A549 (cell line): ENCODE measurements around the gene RALGAPA1. TPM values are rescaled to one million over a fixed set of nuclear protein-coding genes. Genes with fewer than 3 reads are reported as not detected.

ENCODE experiments used
- ATAC-seq, 2 experiments: fragments of 200-7000 bp in 1 of 2; fragments of >200 bp in 1 of 2; cut with Nextera tagmentation in 1 of 2; cut with Tn5 transposase in 1 of 2; 3 replicates each; pipeline versions ENCODE4 v1.8.0 to v1.9.1; 2018 to 2020; ENCODE audit warnings: mild to moderate bottlenecking in 1 of 2, moderate library complexity in 1 of 2
- CTCF ChIA-PET: fragments of 300-600 bp; sonication (Branson Sonifier 250); formaldehyde crosslinking; extraction: SDS; loops from one replicate; lab custom pipeline; 2021; ENCODE audit warnings: antibody characterized with exemption, inconsistent platforms; lab: Yijun Ruan, JAX
- POLR2A ChIA-PET: fragments of 350-600 bp; formaldehyde crosslinking; extraction: SDS; loops from one replicate; lab custom pipeline; 2021; ENCODE audit warnings: antibody characterized with exemption, inconsistent platforms; lab: Yijun Ruan, JAX
- DNase-seq, 2 experiments: peaks; one replicate each; pipeline versions ENCODE4 v3.0.0 to v3.0.0-alpha.2; 2011 to 2016; ENCODE audit warnings: low read depth in 1 of 2, low spot score in 1 of 2
- FAIRE-seq: peaks from 2 replicates; lab custom pipeline; 2011; peaks lifted over from hg19 to GRCh38; lab: Jason Lieb, UNC
- H3K27ac ChIP-seq, 2 experiments: fragments of >200 bp; sonication (Bioruptor Twin); formaldehyde crosslinking; 3 replicates each; pipeline ENCODE4 v1.5.1; 2016 to 2017
- H3K4me1 ChIP-seq: fragments of >200 bp; sonication (Bioruptor Twin); formaldehyde crosslinking; 3 replicates; pipeline ENCODE4 v1.6.1; 2016
- H3K4me2 ChIP-seq: fragments of >200 bp; sonication (Bioruptor Twin); formaldehyde crosslinking; 3 replicates; pipeline ENCODE4 v1.6.1; 2016
- H3K4me3 ChIP-seq: fragments of >200 bp; sonication (Bioruptor Twin); formaldehyde crosslinking; 3 replicates; pipeline ENCODE4 v1.5.1; 2016
- H3K9me3 ChIP-seq: fragments of >200 bp; sonication (Bioruptor Twin); formaldehyde crosslinking; 3 replicates; pipeline ENCODE4 v1.6.1; 2016
- ATOH8 ChIP-seq: fragments of 250-450 bp; sonication (Bioruptor Pico); IDR thresholded peaks from 2 replicates; pipeline ENCODE4 v1.5.0; 2020; ENCODE audit warnings: low read depth, mild to moderate bottlenecking, moderate library complexity
- BHLHE40 ChIP-seq: IDR thresholded peaks from 2 replicates; pipeline ENCODE4 v1.6.1; 2012; ENCODE audit warnings: low read depth, low read length, inconsistent platforms
- CEBPB ChIP-seq, 2 experiments: fragments of >200 bp in 1 of 2; sonication (Bioruptor Twin) in 1 of 2; formaldehyde crosslinking in 1 of 2; IDR thresholded peaks; 2 replicates each; pipeline ENCODE4 v1.6.1; 2012 to 2016
- CHD2 ChIP-seq: fragments of 150-350 bp; IDR thresholded peaks from 2 replicates; pipeline ENCODE4 v1.6.1; 2014; ENCODE audit warnings: low read length; ENCODE audit not compliant: partially characterized antibody
- CTCF ChIP-seq: fragments of >200 bp; sonication (Bioruptor Twin); formaldehyde crosslinking; IDR thresholded peaks from 3 replicates; pipeline ENCODE4 v1.5.1; 2016
- E2F6 ChIP-seq: IDR thresholded peaks from 2 replicates; pipeline ENCODE4 v1.6.1; 2012; ENCODE audit warnings: low read depth, borderline replicate concordance
- EHMT2 ChIP-seq: fragments of 200-600 bp; sonication (generic); IDR thresholded peaks from 2 replicates; pipeline ENCODE4 v1.6.1; 2016; ENCODE audit warnings: antibody characterized with exemption, low read depth, mild to moderate bottlenecking, moderate library complexity
- ESRRA ChIP-seq: fragments of 150-350 bp; IDR thresholded peaks from 2 replicates; pipeline ENCODE4 v1.6.1; 2014; ENCODE audit warnings: mild to moderate bottlenecking, low read length, borderline replicate concordance
- GATA3 ChIP-seq: IDR thresholded peaks from 2 replicates; pipeline ENCODE4 v1.6.1; 2012; ENCODE audit warnings: borderline replicate concordance
- HEYL ChIP-seq: fragments of 250-450 bp; sonication (Bioruptor Pico); IDR thresholded peaks from 2 replicates; pipeline ENCODE4 v1.8.0; 2021; ENCODE audit warnings: mild to moderate bottlenecking, moderate library complexity
- HOXA7 ChIP-seq: fragments of 250-450 bp; sonication (Bioruptor Pico); IDR thresholded peaks from 2 replicates; pipeline ENCODE4 v1.5.0; 2020; ENCODE audit warnings: mild to moderate bottlenecking, moderate library complexity
- KDM1A ChIP-seq: fragments of 200-600 bp; sonication (generic); IDR thresholded peaks from 2 replicates; pipeline ENCODE4 v1.6.1; 2016; ENCODE audit warnings: low read depth, mild to moderate bottlenecking
- MAFK ChIP-seq: fragments of 450-650 bp; IDR thresholded peaks from 2 replicates; pipeline ENCODE4 v1.6.1; 2014; ENCODE audit not compliant: partially characterized antibody
- NPAS2 ChIP-seq: fragments of 250-450 bp; sonication (Bioruptor Pico); IDR thresholded peaks from 2 replicates; pipeline ENCODE4 v1.8.0; 2022; ENCODE audit warnings: mild to moderate bottlenecking, moderate library complexity, borderline replicate concordance
- PHF8 ChIP-seq: fragments of 200-600 bp; sonication (generic); IDR thresholded peaks from 2 replicates; pipeline ENCODE4 v1.6.1; 2016; ENCODE audit warnings: low read depth, mild to moderate bottlenecking, antibody characterized with exemption, moderate library complexity, borderline replicate concordance
- POLR2A ChIP-seq: IDR thresholded peaks from 2 replicates; pipeline ENCODE4 v1.6.1; 2012; ENCODE audit warnings: mild to moderate bottlenecking, low read length
- RFX5 ChIP-seq: fragments of 450-650 bp; IDR thresholded peaks from 2 replicates; pipeline ENCODE4 v1.7.1; 2014; ENCODE audit warnings: antibody characterized with exemption, mild to moderate bottlenecking, moderate library complexity
- SMC3 ChIP-seq: fragments of >200 bp; sonication (Bioruptor Twin); formaldehyde crosslinking; IDR thresholded peaks from 3 replicates; pipeline ENCODE4 v1.6.1; 2018; ENCODE audit warnings: inconsistent platforms
- TFCP2L1 ChIP-seq: fragments of 250-450 bp; sonication (Bioruptor Pico); IDR thresholded peaks from 2 replicates; pipeline ENCODE4 v1.5.0; 2021; ENCODE audit warnings: mild to moderate bottlenecking
- TP53 ChIP-seq: fragments of 250-450 bp; sonication (Bioruptor Pico); IDR thresholded peaks from 2 replicates; pipeline ENCODE4 v1.5.0; 2021; ENCODE audit warnings: mild to moderate bottlenecking, moderate library complexity
- ZC3H11A ChIP-seq: fragments of 450-650 bp; IDR thresholded peaks from 2 replicates; pipeline ENCODE4 v1.6.1; 2014; ENCODE audit warnings: antibody characterized with exemption, mild to moderate bottlenecking
- ZFP36 ChIP-seq: fragments of 450-650 bp; IDR thresholded peaks from 2 replicates; pipeline ENCODE4 v1.6.1; 2014; ENCODE audit warnings: borderline replicate concordance; ENCODE audit not compliant: partially characterized antibody
- ZNF302 ChIP-seq: fragments of 250-450 bp; sonication (Bioruptor Pico); IDR thresholded peaks from 2 replicates; pipeline ENCODE4 v1.9.0; 2021; ENCODE audit warnings: inconsistent platforms, mild to moderate bottlenecking, moderate library complexity
- ZSCAN20 ChIP-seq: fragments of 250-450 bp; sonication (Bioruptor Pico); IDR thresholded peaks from 2 replicates; pipeline ENCODE4 v1.8.0; 2022; ENCODE audit warnings: mild to moderate bottlenecking, moderate library complexity
- WGBS: methylation state at CpG from one replicate; pipeline ENCODE4 v1.1.6; 2017; ENCODE audit errors: missing lambda C conversion rate; 5-methylcytosine and 5-hydroxymethylcytosine counted together
- polyA plus RNA-seq, 4 experiments: library from polyadenylated mRNA; depleted of rRNA in 3 of 4; stranded (reverse); fragments of >200 nt; fragmentation: RNase III in 1 of 4; extraction: RNeasy Plus Mini Kit Qiagen cat#74134 plus additional on column Dnase treatment in 1 of 4; gene quantifications; 2 replicates in 3 of 4; 3 replicates in 1 of 4; pipeline ENCODE4 v1.2.3, GENCODE V29; 2011 to 2017
- TF ChIP-seq, protein P1 (sequence below): fragments of >200 bp; sonication (Bioruptor Twin); formaldehyde crosslinking; IDR thresholded peaks from 2 replicates; pipeline ENCODE4 v1.6.1; 2016
- TF ChIP-seq, protein P2 (sequence below): IDR thresholded peaks from 2 replicates; pipeline ENCODE4 v1.6.1; 2012

The RALGAPA1 gene
- polyA plus RNA-seq, 2 of the 4 experiments (the other 2 are of a cell fraction), result 8.2 to 17.1 TPM

- POLR2A ChIA-PET, result no interaction called here
- H3K4me1 ChIP-seq, result no peaks in the 10 kb centered on the region
- DNase-seq, result no peak
- H3K4me2 ChIP-seq, result no peak overlapping the region
- TF ChIP-seq E2F6, result no peak
- TF ChIP-seq EHMT2, result no peak
- no peak for TF ChIP-seq ZFP36
- no peak for TF ChIP-seq PHF8
- no peak for TF ChIP-seq ZSCAN20 (CRISPR knock-in tag)
- TF ChIP-seq ZC3H11A, result no peak
- TF ChIP-seq TP53 (CRISPR knock-in tag), result no peak
- no peak for TF ChIP-seq HEYL (CRISPR knock-in tag)
- TF ChIP-seq TFCP2L1 (CRISPR knock-in tag), result no peak
- TF ChIP-seq, protein P1, sequence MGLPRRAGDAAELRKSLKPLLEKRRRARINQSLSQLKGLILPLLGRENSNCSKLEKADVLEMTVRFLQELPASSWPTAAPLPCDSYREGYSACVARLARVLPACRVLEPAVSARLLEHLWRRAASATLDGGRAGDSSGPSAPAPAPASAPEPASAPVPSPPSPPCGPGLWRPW, result no peak
- no peak for TF ChIP-seq GATA3
- TF ChIP-seq, all 56 proteins: peak for 0
- ATAC-seq, result no peak
- FAIRE-seq, result no peak
- Histone ChIP-seq H3K4me3 (no peak overlapping the region), H3K27ac (no peak overlapping the region), H3K9me3 (no peaks in the 10 kb centered on the region)
- WGBS, result 84% methylated on average over 2 of the region's 2 CpGs
- CTCF ChIA-PET, result interaction anchor here (1.2 to 1.8 kb wide), 2 partner anchors 9 to 10 kb away, joined by 3 to 4 read pairs; no protein-coding TSS in a partner anchor
Observed at GRCh38 chr14:35786856-35787255, 22.2 kb downstream of the RALGAPA1 start.

DNA sequence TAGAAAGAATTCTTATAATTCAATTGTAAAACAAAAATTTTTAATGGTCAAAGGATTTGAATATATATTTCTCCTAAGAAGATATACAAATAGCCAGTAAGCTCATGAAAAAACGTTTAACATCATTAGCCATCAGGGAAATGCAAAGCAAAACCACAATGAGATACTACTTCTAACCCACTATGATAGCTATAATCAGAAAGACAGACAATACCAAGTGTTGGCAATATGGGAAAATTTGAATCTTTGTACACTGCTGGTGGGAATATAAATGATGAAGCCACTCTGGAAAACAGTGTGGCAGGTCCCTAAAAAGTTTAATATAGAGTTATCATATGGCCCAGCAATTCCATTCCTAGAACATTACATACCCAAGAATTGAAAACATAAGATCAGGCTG lies 25.4 kb downstream of the RALGAPA1 start:
- FAIRE-seq, result no peak
- no peak for ATAC-seq
- no peak overlapping the region for H3K4me3 ChIP-seq
- DNase-seq, result no peak
- H3K9me3 ChIP-seq, result no peaks in the 10 kb centered on the region; the same call in 2 of the 3 replicates
- no peak overlapping the region for H3K4me2 ChIP-seq
- CTCF ChIA-PET, result no interaction called here
- TF ChIP-seq HOXA7 (CRISPR knock-in tag), result no peak
- TF ChIP-seq, protein P2, sequence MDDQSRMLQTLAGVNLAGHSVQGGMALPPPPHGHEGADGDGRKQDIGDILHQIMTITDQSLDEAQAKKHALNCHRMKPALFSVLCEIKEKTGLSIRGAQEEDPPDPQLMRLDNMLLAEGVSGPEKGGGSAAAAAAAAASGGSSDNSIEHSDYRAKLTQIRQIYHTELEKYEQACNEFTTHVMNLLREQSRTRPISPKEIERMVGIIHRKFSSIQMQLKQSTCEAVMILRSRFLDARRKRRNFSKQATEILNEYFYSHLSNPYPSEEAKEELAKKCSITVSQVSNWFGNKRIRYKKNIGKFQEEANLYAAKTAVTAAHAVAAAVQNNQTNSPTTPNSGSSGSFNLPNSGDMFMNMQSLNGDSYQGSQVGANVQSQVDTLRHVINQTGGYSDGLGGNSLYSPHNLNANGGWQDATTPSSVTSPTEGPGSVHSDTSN, result no peak
- no peak for TF ChIP-seq TFCP2L1 (CRISPR knock-in tag)
- no peak for TF ChIP-seq POLR2A
- TF ChIP-seq KDM1A, result no peak
- no peak for TF ChIP-seq MAFK
- no peak for TF ChIP-seq ATOH8
- TF ChIP-seq SMC3, result no peak
- TF ChIP-seq ZNF302 (CRISPR knock-in tag), result no peak
- TF ChIP-seq GATA3, result no peak
- TF ChIP-seq TP53 (CRISPR knock-in tag), result no peak
- no peak for TF ChIP-seq ESRRA
- no peak for TF ChIP-seq BHLHE40
- TF ChIP-seq RFX5, result no peak
- TF ChIP-seq CHD2, result no peak
- no peak for TF ChIP-seq CEBPB (IDR thresholded peaks at IDR 0.05)
- TF ChIP-seq NPAS2 (CRISPR knock-in tag), result no peak
- TF ChIP-seq CTCF, result no peak
- no peak for TF ChIP-seq EHMT2
- POLR2A ChIA-PET, result no interaction called here
- 3% methylated on average over 1 of the region's 1 CpG for WGBS
- H3K27ac ChIP-seq, result no peak overlapping the region
- H3K4me1 ChIP-seq, result no peaks in the 10 kb centered on the region
